ENCODE measurements around the gene SORCS2. TPM values are rescaled to one million over a fixed set of nuclear protein-coding genes. Genes with fewer than 3 reads are reported as not detected.

Gene SORCS2
- polyA plus RNA-seq, 1 donor (not counting 4 experiments of a cell fraction or from before 2014, with no cell fraction given): 0.09 TPM

- no peak for TF ChIP-seq EZH2 (IDR thresholded peaks at IDR 0.05; ENCODE audit: low read length)
- no peak for TF ChIP-seq CTCF (optimal IDR thresholded peaks at IDR 0.05 in 1 of 3, IDR thresholded peaks at IDR 0.05 in 1 of 3, conservative IDR thresholded peaks at IDR 0.05 in 1 of 3; ENCODE audit: extremely low read depth in 1 of 3, insufficient read depth in 2 of 3, low read length in 3 of 3)
- Histone ChIP-seq H3K9me3 (ENCODE audit: control insufficient read depth, low read depth, low read length) (no peaks in the 10 kb centered on the region), H3K9ac (ENCODE audit: control insufficient read depth, extremely low read depth, insufficient read depth, low read length) (no peak overlapping the region), H2AFZ (ENCODE audit: control insufficient read depth, low read length) (no peak overlapping the region), H4K20me1 (ENCODE audit: control insufficient read depth, extremely low read depth, insufficient read depth, low read length) (no peaks in the 10 kb centered on the region), H3K36me3 (ENCODE audit: control insufficient read depth in 2 of 2, extremely low read depth in 1 of 2, insufficient read depth in 2 of 2, low read length in 2 of 2) (no peaks in the 10 kb centered on the region), H3K27ac (ENCODE audit: control insufficient read depth, insufficient read depth, low read length) (no peak overlapping the region), H3K9me1 (ENCODE audit: control insufficient read depth, extremely low read depth, insufficient read depth, low read length) (no peaks in the 10 kb centered on the region), H3K27me3 (ENCODE audit: control insufficient read depth, extremely low read depth, insufficient read depth, low read length) (peaks cover 7% of the 10 kb centered on the region), H3K4me1 (ENCODE audit: control insufficient read depth, extremely low read depth, insufficient read depth, low read length) (no peaks in the 10 kb centered on the region), H3K4me3 (ENCODE audit: control insufficient read depth in 2 of 3, extremely low read depth in 1 of 3, insufficient read depth in 2 of 3, low read depth in 1 of 3, low read length in 3 of 3) (no peak overlapping the region), H3K4me2 (ENCODE audit: control insufficient read depth, extremely low read depth, insufficient read depth, low read depth, low read length) (no peak overlapping the region), H3K79me2 (ENCODE audit: control insufficient read depth, insufficient read depth, low read length) (no peaks in the 10 kb centered on the region)
- FAIRE-seq (no peak), DNase-seq (ENCODE audit: low read depth, low spot score) (no peak)
- dilution Hi-C loops (cut with MboI; ENCODE audit: extremely low pct_ligation_motif_present, low sequenced_read_pairs): no loop called here
These were observed 106.3 kb downstream of the SORCS2 start for GRCh38 chr4:7298619-7299009.

DNA sequence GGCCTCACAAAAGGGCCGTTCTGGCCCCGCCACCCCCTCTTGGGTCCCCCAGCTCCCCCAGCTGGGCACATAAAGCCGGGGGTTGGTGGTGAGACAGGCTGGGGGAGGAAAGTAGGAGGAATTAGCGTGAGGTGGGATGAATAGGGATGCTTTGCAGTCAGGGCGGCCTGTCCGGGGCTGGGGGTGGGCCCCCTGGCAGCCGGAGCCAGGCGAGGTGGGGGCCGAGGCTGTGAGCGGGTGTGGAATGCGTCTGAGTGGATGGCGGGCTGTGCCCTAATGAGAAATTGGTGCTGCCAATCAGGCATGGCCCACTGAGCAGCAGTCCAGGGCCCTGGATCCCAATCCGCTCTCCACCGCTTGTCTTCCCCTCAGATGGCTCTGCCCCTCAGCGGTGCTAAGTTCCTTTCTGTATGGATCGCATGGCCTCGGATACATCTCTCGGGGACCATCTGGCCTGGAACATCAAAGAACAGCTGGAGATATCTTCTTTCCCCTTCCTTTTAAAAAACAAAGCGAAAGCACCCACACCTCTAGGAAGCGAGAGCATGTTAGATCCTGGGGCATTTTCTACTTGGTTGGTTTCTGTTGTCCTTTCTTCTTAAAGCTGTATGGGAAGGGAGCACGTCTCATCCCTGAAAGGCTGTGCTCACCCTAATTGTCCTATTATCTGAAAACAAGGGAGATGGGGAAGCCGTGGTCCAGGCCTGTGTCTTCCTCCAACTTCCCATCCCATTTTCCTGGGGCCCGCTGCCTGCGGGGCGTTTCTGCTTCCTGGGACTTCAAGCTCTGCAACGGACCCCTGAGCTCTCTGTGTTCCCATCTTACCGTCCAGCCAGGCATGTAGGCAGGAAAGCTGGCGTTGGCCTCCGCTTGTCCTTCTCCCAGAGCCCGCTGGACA, 106.9 kb downstream of the SORCS2 start:
- dilution Hi-C loops (cut with MboI; ENCODE audit: extremely low pct_ligation_motif_present, low sequenced_read_pairs): no loop called here
- DNase-seq (ENCODE audit: low read depth, low spot score): no peak

More for the DNA sequence above, 106.9 kb downstream of the SORCS2 start:
- Histone ChIP-seq H3K9ac (ENCODE audit: control insufficient read depth, extremely low read depth, insufficient read depth, low read length) (no peak overlapping the region), H3K79me2 (ENCODE audit: control insufficient read depth, insufficient read depth, low read length) (no peaks in the 10 kb centered on the region), H3K9me3 (ENCODE audit: control insufficient read depth, low read depth, low read length) (no peaks in the 10 kb centered on the region), H3K36me3 (ENCODE audit: control insufficient read depth in 2 of 2, extremely low read depth in 1 of 2, insufficient read depth in 2 of 2, low read length in 2 of 2) (no peaks in the 10 kb centered on the region), H3K27ac (ENCODE audit: control insufficient read depth, insufficient read depth, low read length) (no peak overlapping the region), H3K4me1 (ENCODE audit: control insufficient read depth, extremely low read depth, insufficient read depth, low read length) (no peaks in the 10 kb centered on the region), H3K9me1 (ENCODE audit: control insufficient read depth, extremely low read depth, insufficient read depth, low read length) (no peaks in the 10 kb centered on the region), H2AFZ (ENCODE audit: control insufficient read depth, low read length) (no peak overlapping the region), H3K4me2 (ENCODE audit: control insufficient read depth, extremely low read depth, insufficient read depth, low read depth, low read length) (no peak overlapping the region), H4K20me1 (ENCODE audit: control insufficient read depth, extremely low read depth, insufficient read depth, low read length) (no peaks in the 10 kb centered on the region), H3K27me3 (ENCODE audit: control insufficient read depth, extremely low read depth, insufficient read depth, low read length) (peaks cover 8% of the 10 kb centered on the region), H3K4me3 (ENCODE audit: control insufficient read depth in 2 of 3, extremely low read depth in 1 of 3, insufficient read depth in 2 of 3, low read depth in 1 of 3, low read length in 3 of 3) (no peak overlapping the region)
- TF ChIP-seq EZH2 (IDR thresholded peaks at IDR 0.05; ENCODE audit: low read length): no peak
- TF ChIP-seq CTCF (optimal IDR thresholded peaks at IDR 0.05 in 1 of 3, IDR thresholded peaks at IDR 0.05 in 1 of 3, conservative IDR thresholded peaks at IDR 0.05 in 1 of 3; ENCODE audit: extremely low read depth in 1 of 3, insufficient read depth in 2 of 3, low read length in 3 of 3): no peak
- no peak for FAIRE-seq

Measured in keratinocyte (primary cell).